HUES48 (cell line): ENCODE data around the gene MYL5.
A peak's percentile ranks its signal among the peaks of the same experiment; 100 is the strongest.
"Not testable (repeated sequence)": the region's sequence is repeated elsewhere in the genome, so short reads cannot be mapped to it uniquely, and the experiment has no call there.

ENCODE experiments used
- H3K27ac ChIP-seq: one replicate; pipeline ENCODE4 v1.7.0; 2013; ENCODE audit warnings: low read depth, low read length, inconsistent platforms
- H3K27me3 ChIP-seq: 2 replicates; pipeline ENCODE4 v1.6.1; 2013; ENCODE audit warnings: mild to moderate bottlenecking, low read length; ENCODE audit not compliant: control insufficient read depth, insufficient read depth
- H3K36me3 ChIP-seq: 2 replicates; pipeline ENCODE4 v1.6.1; 2013; ENCODE audit warnings: low read length; ENCODE audit not compliant: control insufficient read depth, insufficient read depth
- H3K4me1 ChIP-seq: 2 replicates; pipeline ENCODE4 v1.6.1; 2013; ENCODE audit warnings: mild to moderate bottlenecking, low read length; ENCODE audit not compliant: control insufficient read depth, insufficient read depth
- H3K4me3 ChIP-seq: 2 replicates; pipeline ENCODE4 v1.5.1; 2013; ENCODE audit warnings: mild to moderate bottlenecking, low read depth, low read length
- H3K9ac ChIP-seq: 2 replicates; pipeline ENCODE4 v1.6.1; 2013; ENCODE audit warnings: mild to moderate bottlenecking, low read depth, low read length, moderate library complexity
- H3K9me3 ChIP-seq: 2 replicates; pipeline ENCODE4 v1.6.1; 2013; ENCODE audit warnings: low read length; ENCODE audit not compliant: control insufficient read depth, insufficient read depth

The MYL5 gene

DNA sequence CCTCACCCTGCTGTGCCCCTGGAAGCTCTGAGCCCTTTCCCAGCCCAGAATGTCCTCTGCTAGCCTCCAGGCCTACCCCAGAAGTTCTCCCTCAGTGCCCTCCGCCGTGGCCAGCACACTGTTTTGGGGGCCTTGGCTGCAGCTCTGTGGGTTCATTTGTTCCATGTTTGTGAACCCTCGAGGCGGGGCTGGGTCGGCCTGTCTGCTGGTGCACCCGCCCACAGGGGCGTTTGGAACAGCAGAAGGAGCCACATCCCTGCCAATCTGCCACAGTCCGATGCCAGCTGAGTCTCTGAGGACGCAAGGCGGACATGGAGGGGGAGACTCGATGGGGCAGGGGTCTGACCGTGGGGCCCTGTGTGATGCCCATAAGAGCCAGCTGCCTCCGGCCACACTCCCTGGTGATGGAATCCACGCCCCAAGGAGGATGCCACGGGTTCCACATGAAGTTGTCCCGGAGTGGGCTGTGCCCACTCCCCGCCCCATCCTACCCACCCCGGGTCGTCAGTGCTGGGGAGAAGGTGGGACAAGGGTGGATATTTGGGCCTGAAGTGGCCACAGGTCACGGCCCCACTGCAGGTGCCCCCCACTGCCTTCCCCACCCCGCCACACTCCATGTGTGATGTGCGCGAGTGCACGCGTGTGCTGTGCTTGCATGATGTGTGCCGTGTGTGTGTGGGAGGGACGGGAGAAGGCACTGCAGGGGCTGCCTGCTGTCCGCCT, 7.4 kb upstream of the MYL5 start:
- Histone ChIP-seq H3K27ac (no peak overlapping the region), H3K36me3 (peaks cover 7% of the 10 kb centered on the region), H3K9ac (no peak overlapping the region), H3K27me3 (no peaks in the 10 kb centered on the region), H3K4me3 (no peak overlapping the region), H3K9me3 (no peaks in the 10 kb centered on the region), H3K4me1 (0 out of 2 replicates have a peak, but pooled peaks cover 3% of the 10 kb centered on the region)

DNA sequence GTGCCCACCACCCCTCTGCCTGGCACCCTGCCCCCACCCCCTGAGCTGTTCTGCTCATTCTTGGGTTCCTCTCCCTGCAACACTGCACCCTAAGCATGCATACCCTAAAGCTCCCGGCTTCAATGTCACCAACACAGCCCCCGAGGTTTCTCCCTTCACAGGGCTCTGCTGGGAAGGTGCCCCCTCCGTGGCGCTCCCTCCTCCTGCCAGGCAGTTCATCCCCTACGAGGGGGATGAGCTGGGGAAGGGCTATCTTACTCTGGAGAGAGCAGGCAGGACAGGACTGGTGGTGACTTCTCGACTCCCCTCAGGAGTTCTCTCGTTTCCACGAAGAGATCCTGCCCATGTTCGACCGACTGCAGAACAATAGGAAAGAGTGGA, 6.8 kb upstream of the MYL5 start:
- Histone ChIP-seq H3K27ac (no peak overlapping the region), H3K36me3 (peaks cover 13% of the 10 kb centered on the region), H3K9ac (no peak overlapping the region), H3K4me3 (no peak overlapping the region), H3K9me3 (no peaks in the 10 kb centered on the region), H3K27me3 (no peaks in the 10 kb centered on the region), H3K4me1 (0 out of 2 replicates have a peak, but pooled peaks cover 3% of the 10 kb centered on the region)

DNA sequence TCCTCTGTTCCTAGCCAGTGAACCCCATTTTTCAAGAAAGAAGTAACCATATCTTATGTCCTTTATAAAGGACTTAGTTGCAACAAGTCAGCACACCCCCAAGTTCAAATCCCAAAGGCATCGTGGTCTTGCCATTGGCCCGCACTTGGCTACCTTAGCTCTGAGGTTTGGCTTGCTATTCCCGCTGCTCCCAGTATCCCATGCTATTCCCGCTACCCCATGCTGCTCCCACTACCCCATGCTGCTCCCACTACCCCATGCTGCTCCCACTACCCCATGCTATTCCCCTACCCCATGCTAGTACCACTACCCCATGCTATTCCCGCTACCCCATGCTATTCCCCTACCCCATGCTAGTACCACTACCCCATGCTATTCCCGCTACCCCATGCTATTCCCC, 6.1 kb upstream of the MYL5 start:
- not testable (repeated sequence) for H3K9me3 ChIP-seq, H3K4me1 ChIP-seq, H3K27me3 ChIP-seq, H3K9ac ChIP-seq, H3K27ac ChIP-seq, H3K4me3 ChIP-seq
- peaks cover 19% of the 10 kb centered on the region for H3K36me3 ChIP-seq

DNA sequence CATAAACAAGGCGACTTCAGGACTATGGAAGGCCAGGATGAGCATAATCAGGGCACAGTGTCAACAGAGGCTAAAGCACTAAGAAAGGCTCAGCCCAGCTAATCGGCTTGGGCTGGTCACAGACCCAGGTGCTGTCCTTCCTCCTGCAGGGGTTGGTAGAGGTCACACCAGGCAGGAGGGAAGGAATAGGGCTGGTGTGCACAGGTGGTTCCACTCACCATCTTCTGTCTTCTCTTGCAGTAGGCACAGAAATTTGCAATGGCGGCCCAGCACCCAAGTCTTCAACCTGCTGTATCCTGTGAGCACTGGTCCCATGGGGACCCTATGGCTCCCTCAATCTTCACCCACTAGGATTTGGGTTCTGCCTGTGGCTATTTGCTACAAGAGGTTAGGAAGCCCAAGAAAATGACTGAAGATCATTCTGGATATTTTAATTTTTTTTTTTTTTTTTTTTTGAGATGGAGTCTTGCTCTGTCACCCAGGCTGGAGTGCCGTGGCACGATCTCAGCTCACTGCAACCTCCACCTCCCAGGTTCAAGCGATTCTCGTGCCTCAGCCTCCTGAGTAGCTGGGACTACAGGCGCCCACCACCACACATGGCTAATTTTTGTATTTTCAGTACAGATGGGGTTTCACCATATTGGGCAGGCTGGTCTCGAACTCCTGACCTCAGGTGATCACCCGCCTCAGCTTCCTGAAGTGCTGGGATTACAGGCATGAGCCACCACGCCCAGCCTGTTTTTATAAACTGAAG, 4.4 kb upstream of the MYL5 start:
- not testable (repeated sequence) for H3K27ac ChIP-seq, H3K4me1 ChIP-seq, H3K4me3 ChIP-seq, H3K9me3 ChIP-seq, H3K27me3 ChIP-seq, H3K9ac ChIP-seq
- H3K36me3 ChIP-seq, result peaks cover 20% of the 10 kb centered on the region

DNA sequence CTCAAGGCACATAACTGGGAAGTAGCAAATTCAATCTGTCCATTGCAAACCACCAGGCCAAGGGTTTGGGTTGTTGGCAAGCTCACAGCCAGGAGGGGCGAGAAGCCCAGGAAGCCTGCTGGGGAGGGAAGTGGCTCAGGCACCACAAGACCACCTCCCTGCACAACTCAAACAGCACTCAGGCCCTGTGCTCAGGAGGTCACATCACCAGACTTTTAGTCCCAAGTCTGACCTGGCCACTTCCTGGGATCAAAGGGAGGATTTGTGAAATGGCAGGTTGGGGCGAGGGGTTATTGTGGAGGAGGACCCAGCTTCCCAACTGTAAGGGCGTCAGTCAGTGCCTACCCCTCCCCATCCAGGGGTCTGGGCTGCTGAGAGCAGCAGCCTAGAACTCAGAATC, 2.6 kb upstream of the MYL5 start:
- H3K9me3 ChIP-seq, result no peaks in the 10 kb centered on the region
- H3K27me3 ChIP-seq, result no peaks in the 10 kb centered on the region
- peaks cover 20% of the 10 kb centered on the region for H3K36me3 ChIP-seq
- H3K4me3 ChIP-seq, result no peak overlapping the region
- peaks cover 8% of the 10 kb centered on the region for H3K4me1 ChIP-seq
- no peak overlapping the region for H3K9ac ChIP-seq
- H3K27ac ChIP-seq, result no peak overlapping the region

DNA sequence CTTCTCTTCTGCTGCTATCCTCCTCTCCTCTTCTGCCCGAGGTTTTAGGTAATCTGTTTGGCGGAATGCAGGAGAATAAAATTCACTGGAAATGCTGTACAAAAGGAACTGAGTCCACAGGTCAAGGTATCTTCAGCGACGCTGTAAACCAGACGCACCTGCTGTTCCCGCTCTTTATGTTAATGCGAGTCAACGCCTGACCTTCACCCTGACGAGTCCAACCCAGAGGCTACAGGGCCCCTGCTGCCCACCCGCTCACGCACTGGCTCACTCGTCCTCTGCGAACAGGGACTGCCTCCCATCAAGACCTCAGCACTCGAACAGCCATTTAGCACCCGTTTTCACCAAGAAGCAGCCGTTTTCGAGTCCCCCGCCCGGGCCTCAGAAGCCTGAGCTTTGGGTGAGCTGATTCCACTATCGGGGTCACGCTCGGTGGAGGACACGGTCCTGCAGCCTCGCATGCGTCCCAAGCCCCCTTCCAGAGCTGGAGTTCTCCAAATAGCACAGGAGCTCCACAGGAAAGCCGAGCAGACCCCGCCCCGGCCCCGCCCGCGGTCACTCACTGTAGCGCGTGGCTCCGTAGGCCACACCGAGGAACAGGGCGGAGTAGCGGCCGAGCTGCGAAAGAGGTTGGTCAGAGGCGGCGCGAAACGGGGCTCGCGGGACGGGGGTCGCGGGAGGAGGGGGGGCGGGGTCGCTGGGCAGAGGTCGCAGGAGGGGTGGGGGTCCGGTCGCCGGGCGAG, 822 bp upstream of the MYL5 start:
- peaks cover 20% of the 10 kb centered on the region for H3K36me3 ChIP-seq
- peak overlapping the region; percentile 85 for H3K27ac ChIP-seq
- peak overlapping the region; percentile 92 for H3K9ac ChIP-seq
- H3K4me1 ChIP-seq, result peaks cover 8% of the 10 kb centered on the region
- peak overlapping the region; percentile 94 for H3K4me3 ChIP-seq
- H3K9me3 ChIP-seq, result no peaks in the 10 kb centered on the region
- no peaks in the 10 kb centered on the region for H3K27me3 ChIP-seq

DNA sequence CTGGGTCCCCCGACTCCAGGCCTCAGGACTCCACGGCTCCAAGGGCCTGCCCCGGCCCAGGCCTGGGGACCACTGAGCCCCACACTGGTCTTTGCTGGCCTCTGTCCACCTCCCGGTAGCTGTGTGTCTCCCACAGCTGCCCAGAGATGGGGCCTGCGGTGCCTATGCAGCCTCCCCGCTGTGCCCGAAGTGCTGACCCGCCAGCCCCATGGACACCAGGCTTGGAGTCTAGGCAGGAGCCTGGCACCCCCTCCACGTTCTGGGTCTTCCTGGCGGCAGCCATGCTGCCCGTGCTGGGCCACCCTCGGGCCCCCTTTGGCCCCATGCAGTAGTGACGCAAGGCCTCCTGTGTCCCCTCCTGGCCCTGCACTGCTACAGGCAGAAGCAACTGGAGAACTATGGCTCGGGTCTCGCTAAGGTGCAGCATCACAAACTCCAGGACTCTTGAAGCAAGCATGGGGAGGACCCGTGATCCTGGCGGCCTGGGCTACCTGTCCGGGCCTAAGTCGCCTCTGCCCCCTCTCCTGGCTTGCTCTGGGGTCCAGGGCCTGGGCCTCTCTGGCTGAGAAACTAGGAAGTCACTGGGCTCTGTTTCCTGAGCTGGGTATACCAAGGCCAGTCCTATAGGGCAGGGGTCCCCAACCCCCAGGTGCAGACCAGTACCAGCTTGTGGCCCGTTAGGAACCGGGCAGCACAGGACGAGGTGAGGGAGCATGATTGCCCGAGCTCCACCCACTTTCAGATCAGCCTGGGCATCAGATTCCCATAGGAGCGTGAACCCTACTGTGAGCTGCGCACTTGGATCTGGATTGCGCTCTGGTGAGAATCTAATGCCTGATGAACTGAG, 917 bp downstream of the MYL5 start:
- Histone ChIP-seq H3K9ac (peak overlapping the region; percentile 69), H3K9me3 (no peaks in the 10 kb centered on the region), H3K4me1 (peaks cover 10% of the 10 kb centered on the region), H3K27me3 (no peaks in the 10 kb centered on the region), H3K27ac (no peak overlapping the region), H3K4me3 (peak overlapping the region; percentile 76), H3K36me3 (peaks cover 20% of the 10 kb centered on the region)

DNA sequence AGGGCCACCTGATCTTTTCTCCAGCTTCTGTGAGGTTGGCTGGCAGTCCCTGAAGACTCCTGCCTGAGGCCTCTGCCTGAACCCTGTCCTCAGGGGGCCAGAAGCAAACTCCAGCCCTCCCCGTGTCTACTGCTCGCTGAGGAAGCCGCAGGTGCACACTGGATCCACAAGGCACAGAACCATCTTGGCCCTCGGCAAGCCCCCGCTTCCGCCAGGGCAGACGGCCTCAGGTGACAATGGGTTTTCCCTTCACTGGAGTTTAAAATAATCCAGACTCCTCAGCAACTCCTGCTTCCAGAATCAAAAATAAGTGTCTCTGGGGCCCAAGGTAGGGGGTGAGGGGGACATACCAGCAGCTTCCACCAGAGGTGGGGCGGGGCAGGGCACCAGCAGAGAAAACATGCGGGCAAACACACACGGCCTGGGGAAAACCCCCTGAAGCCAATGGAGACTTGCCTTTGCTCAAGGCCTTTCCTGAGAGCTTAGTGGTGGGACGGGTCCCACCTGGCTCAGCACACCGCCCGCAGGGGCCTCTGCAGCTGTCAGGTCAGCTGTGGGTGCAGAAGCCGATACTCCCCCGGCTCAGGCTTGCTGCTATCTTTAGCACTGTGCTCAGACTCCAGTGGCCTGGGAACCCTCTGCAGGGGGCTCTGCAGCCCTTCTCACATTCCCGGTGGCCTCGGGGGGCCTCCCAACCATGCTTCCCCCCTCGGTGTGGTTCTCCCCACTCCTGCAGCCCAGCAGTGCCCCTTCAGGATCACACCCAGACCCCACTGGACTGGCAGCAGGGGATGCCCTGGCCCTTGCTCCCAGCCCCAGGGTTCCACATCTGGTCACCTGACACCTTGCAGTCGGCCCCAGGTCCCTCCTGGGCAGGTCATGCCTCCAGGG, 1.9 kb downstream of the MYL5 start:
- Histone ChIP-seq H3K9me3 (no peaks in the 10 kb centered on the region), H3K9ac (no peak overlapping the region), H3K4me1 (peaks cover 16% of the 10 kb centered on the region), H3K4me3 (no peak overlapping the region), H3K27me3 (no peaks in the 10 kb centered on the region), H3K36me3 (peaks cover 20% of the 10 kb centered on the region), H3K27ac (no peak overlapping the region)

DNA sequence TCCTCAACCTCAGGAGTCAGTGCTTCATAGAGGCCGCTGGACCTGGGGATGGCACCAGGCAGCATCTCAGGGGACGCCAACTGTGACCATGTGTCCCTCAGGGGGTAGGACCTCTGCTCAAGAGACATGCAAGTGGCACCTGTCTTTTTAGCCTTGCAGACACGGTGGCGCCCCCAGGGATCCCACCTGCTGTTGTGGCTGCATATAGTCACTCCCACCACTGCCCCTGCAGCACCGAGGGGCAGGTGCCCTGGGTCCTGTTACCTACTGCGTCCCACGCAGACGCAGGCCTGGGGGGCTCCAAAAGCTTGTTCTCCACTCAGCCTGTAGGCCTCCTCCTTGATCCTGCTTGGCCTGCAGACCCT, 2.5 kb downstream of the MYL5 start:
- Histone ChIP-seq H3K9me3 (no peaks in the 10 kb centered on the region), H3K27me3 (no peaks in the 10 kb centered on the region), H3K27ac (no peak overlapping the region), H3K4me1 (peaks cover 16% of the 10 kb centered on the region), H3K36me3 (peaks cover 15% of the 10 kb centered on the region), H3K9ac (no peak overlapping the region), H3K4me3 (no peak overlapping the region)
